Neural progenitor cell (in vitro differentiated cells): ENCODE results near the gene NDUFS8.

Experiments
- CTCF ChIP-seq: fragments of 200-600 bp; sonication (generic); IDR thresholded peaks from 2 replicates; pipeline ENCODE4 v1.5.1; 2017; ENCODE audit warnings: antibody characterized with exemption, mild to moderate bottlenecking
- EZH2 ChIP-seq: fragments of 200-600 bp; sonication (generic); IDR thresholded peaks from 2 replicates; pipeline ENCODE4 v1.6.1; 2017; ENCODE audit warnings: antibody characterized with exemption, mild to moderate bottlenecking, moderate library complexity

- TF ChIP-seq EZH2 (no peak), CTCF (no peak)
These were observed 8.0 kb upstream of the NDUFS8 start for GRCh38 chr11:68022531-68022930.
